ENCODE data around the gene ZNF839.

The ZNF839 gene

DNA sequence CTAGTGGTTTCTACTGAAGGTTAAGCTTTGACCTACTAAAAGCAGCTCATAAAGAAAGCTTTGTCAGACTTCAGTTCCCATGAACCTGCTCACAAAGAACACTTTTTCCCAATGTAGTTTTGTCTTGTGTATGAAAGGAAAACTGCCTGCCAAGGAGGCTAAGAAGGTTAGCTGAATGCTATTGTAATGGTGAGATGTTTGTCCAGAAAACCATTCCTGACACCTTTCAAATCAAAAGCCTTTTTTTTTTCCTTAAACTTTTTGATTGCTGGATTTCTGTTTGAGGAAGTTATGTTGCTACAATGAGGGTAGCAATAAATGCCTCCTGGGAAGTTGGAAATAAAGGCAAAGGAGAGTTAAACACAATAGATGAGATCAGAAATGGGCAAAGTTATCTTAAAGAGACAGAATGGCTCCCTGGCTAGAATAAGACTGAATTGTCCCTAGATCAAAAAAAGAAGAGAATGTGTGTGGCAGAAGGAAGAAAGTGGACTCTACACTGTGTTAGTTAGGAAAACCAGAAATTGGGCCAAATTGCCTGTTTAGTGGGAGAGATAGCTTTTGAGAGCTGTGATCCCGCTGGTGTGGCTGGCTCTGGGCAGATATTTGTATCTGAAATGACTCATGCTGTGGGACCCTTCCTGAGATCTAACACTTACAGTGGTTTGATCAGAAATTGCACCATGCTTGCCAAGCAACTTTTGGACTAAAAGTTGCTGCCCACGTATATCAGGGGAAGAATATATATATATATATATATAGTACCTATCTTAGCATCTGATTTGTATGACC, 70.7 kb downstream of the ZNF839 start:
- no peak for DNase-seq

Data from DMS 273 treated with DMSO at 0.1 percent for 48 hours (cell line).